GM19239 (cell line): Measurements from ENCODE around the gene ATP6V1G2.

Source experiments
- DNase-seq: peaks from one replicate; pipeline ENCODE4 v3.0.0; 2011; ENCODE audit warnings: low spot score; ENCODE audit not compliant: insufficient read length
- FAIRE-seq: peaks from 2 replicates; lab custom pipeline; 2011; peaks lifted over from hg19 to GRCh38; lab: Jason Lieb, UNC

ATP6V1G2 gene

GRCh38 chr6:31576897-31577578 is 30.6 kb upstream of the ATP6V1G2 start:
- DNase-seq (no peak), FAIRE-seq (peak; percentile 89)

GRCh38 chr6:31575952-31576685 is 29.7 kb upstream of the ATP6V1G2 start:
- peak; percentile 68 for FAIRE-seq
- no peak for DNase-seq

GRCh38 chr6:31575335-31575901 is 29.0 kb upstream of the ATP6V1G2 start, which contains the start of gene TNF:
Gene TNF, plus strand, starts transcription at chr6:31575565. Its CDS starts 177 bp downstream, at chr6:31575742.
- FAIRE-seq: peak; percentile 94

GRCh38 chr6:31574106-31575061 is 28.0 kb upstream of the ATP6V1G2 start:
- peak; percentile 18 for FAIRE-seq

More at GRCh38 chr6:31575335-31575901, 29.0 kb upstream of the ATP6V1G2 start, which contains the start of gene TNF:
- DNase-seq: no peak

GRCh38 chr6:31573239-31574105 is 27.1 kb upstream of the ATP6V1G2 start:
- no peak for FAIRE-seq
- DNase-seq: no peak

More at GRCh38 chr6:31574106-31575061, 28.0 kb upstream of the ATP6V1G2 start:
- no peak for DNase-seq

- FAIRE-seq: peak; percentile 99
- no peak for DNase-seq
Observed at GRCh38 chr6:31572041-31572911, 25.9 kb upstream of the ATP6V1G2 start, which contains the start of gene LTA. Gene LTA, plus strand, starts transcription at chr6:31572289. Its CDS starts 454 bp downstream, at chr6:31572743.

- no peak for FAIRE-seq
- DNase-seq: no peak
Observed at GRCh38 chr6:31569861-31570536, 23.6 kb upstream of the ATP6V1G2 start.

- no peak for DNase-seq
- FAIRE-seq: peak; percentile 99
Observed at GRCh38 chr6:31568537-31568961, 22.1 kb upstream of the ATP6V1G2 start.

- FAIRE-seq: peak; percentile 84
- DNase-seq: no peak
Observed at GRCh38 chr6:31567531-31568370, 21.3 kb upstream of the ATP6V1G2 start.

GRCh38 chr6:31560697-31561058 is 14.3 kb upstream of the ATP6V1G2 start:
- DNase-seq (no peak), FAIRE-seq (no peak)

GRCh38 chr6:31559958-31560696 is 13.7 kb upstream of the ATP6V1G2 start:
- FAIRE-seq (peak; percentile 98), DNase-seq (peak; percentile 51)

GRCh38 chr6:31559606-31559957 is 13.2 kb upstream of the ATP6V1G2 start:
- no peak for DNase-seq

GRCh38 chr6:31558631-31559500 is 12.5 kb upstream of the ATP6V1G2 start:
- peak; percentile 91 for FAIRE-seq
- no peak for DNase-seq

More at GRCh38 chr6:31559606-31559957, 13.2 kb upstream of the ATP6V1G2 start:
- FAIRE-seq: no peak

GRCh38 chr6:31558318-31558625 is 11.9 kb upstream of the ATP6V1G2 start:
- FAIRE-seq (no peak), DNase-seq (no peak)
